A549 (cell line): ENCODE data around the gene PLEKHA4. TPM values are rescaled to one million over a fixed set of nuclear protein-coding genes. Genes with fewer than 3 reads are reported as not detected.
A peak's percentile ranks its signal among the peaks of the same experiment; 100 is the strongest.

Experiments used
- ATAC-seq, 2 experiments: fragments of 200-7000 bp in 1 of 2; fragments of >200 bp in 1 of 2; cut with Nextera tagmentation in 1 of 2; cut with Tn5 transposase in 1 of 2; 3 replicates each; pipeline versions ENCODE4 v1.8.0 to v1.9.1; 2018 to 2020; ENCODE audit warnings: mild to moderate bottlenecking in 1 of 2, moderate library complexity in 1 of 2
- CTCF ChIA-PET: fragments of 300-600 bp; sonication (Branson Sonifier 250); formaldehyde crosslinking; extraction: SDS; loops from one replicate; lab custom pipeline; 2021; ENCODE audit warnings: antibody characterized with exemption, inconsistent platforms; lab: Yijun Ruan, JAX
- POLR2A ChIA-PET: fragments of 350-600 bp; formaldehyde crosslinking; extraction: SDS; loops from one replicate; lab custom pipeline; 2021; ENCODE audit warnings: antibody characterized with exemption, inconsistent platforms; lab: Yijun Ruan, JAX
- DNase-seq, 2 experiments: peaks; one replicate each; pipeline versions ENCODE4 v3.0.0 to v3.0.0-alpha.2; 2011 to 2016; ENCODE audit warnings: low read depth in 1 of 2, low spot score in 1 of 2
- FAIRE-seq: peaks from 2 replicates; lab custom pipeline; 2011; peaks lifted over from hg19 to GRCh38; lab: Jason Lieb, UNC
- H3K27ac ChIP-seq, 2 experiments: fragments of >200 bp; sonication (Bioruptor Twin); formaldehyde crosslinking; 3 replicates each; pipeline ENCODE4 v1.5.1; 2016 to 2017
- H3K4me1 ChIP-seq: fragments of >200 bp; sonication (Bioruptor Twin); formaldehyde crosslinking; 3 replicates; pipeline ENCODE4 v1.6.1; 2016
- H3K4me2 ChIP-seq: fragments of >200 bp; sonication (Bioruptor Twin); formaldehyde crosslinking; 3 replicates; pipeline ENCODE4 v1.6.1; 2016
- H3K4me3 ChIP-seq: fragments of >200 bp; sonication (Bioruptor Twin); formaldehyde crosslinking; 3 replicates; pipeline ENCODE4 v1.5.1; 2016
- H3K9me3 ChIP-seq: fragments of >200 bp; sonication (Bioruptor Twin); formaldehyde crosslinking; 3 replicates; pipeline ENCODE4 v1.6.1; 2016
- BHLHE40 ChIP-seq: IDR thresholded peaks from 2 replicates; pipeline ENCODE4 v1.6.1; 2012; ENCODE audit warnings: low read depth, low read length, inconsistent platforms
- CEBPB ChIP-seq, 2 experiments: fragments of >200 bp in 1 of 2; sonication (Bioruptor Twin) in 1 of 2; formaldehyde crosslinking in 1 of 2; IDR thresholded peaks; 2 replicates each; pipeline ENCODE4 v1.6.1; 2012 to 2016
- CTCF ChIP-seq: fragments of >200 bp; sonication (Bioruptor Twin); formaldehyde crosslinking; IDR thresholded peaks from 3 replicates; pipeline ENCODE4 v1.5.1; 2016
- E2F6 ChIP-seq: IDR thresholded peaks from 2 replicates; pipeline ENCODE4 v1.6.1; 2012; ENCODE audit warnings: low read depth, borderline replicate concordance
- ELK1 ChIP-seq: fragments of 150-350 bp; IDR thresholded peaks from 2 replicates; pipeline ENCODE4 v1.6.1; 2014; ENCODE audit warnings: low read depth, mild to moderate bottlenecking, low read length
- EP300 ChIP-seq, 2 experiments: fragments of >200 bp; sonication (Bioruptor Twin); formaldehyde crosslinking; IDR thresholded peaks; 2 replicates in 1 of 2; 3 replicates in 1 of 2; pipeline ENCODE4 v1.6.1; 2016 to 2017
- ESRRA ChIP-seq: fragments of 150-350 bp; IDR thresholded peaks from 2 replicates; pipeline ENCODE4 v1.6.1; 2014; ENCODE audit warnings: mild to moderate bottlenecking, low read length, borderline replicate concordance
- FOSL2 ChIP-seq, 2 experiments: fragments of 450-650 bp in 1 of 2; fragments of >200 bp in 1 of 2; sonication (Bioruptor Twin) in 1 of 2; formaldehyde crosslinking; IDR thresholded peaks; 2 replicates each; pipeline versions ENCODE4 v1.5.0 to v1.6.1; 2016 to 2020; ENCODE audit warnings: mild to moderate bottlenecking in 1 of 2, moderate library complexity in 1 of 2
- FOXS1 ChIP-seq: fragments of 250-450 bp; sonication (Bioruptor Pico); IDR thresholded peaks from 2 replicates; pipeline ENCODE4 v1.5.0; 2020; ENCODE audit warnings: mild to moderate bottlenecking, moderate library complexity
- GATA3 ChIP-seq: IDR thresholded peaks from 2 replicates; pipeline ENCODE4 v1.6.1; 2012; ENCODE audit warnings: borderline replicate concordance
- HMGXB4 ChIP-seq: fragments of 250-450 bp; sonication (Bioruptor Pico); IDR thresholded peaks from 2 replicates; pipeline ENCODE4 v1.5.0; 2021; ENCODE audit warnings: mild to moderate bottlenecking, moderate library complexity, borderline replicate concordance
- KDM5A ChIP-seq: fragments of 200-600 bp; sonication (generic); IDR thresholded peaks from 2 replicates; pipeline ENCODE4 v1.6.1; 2016; ENCODE audit warnings: antibody characterized with exemption, mild to moderate bottlenecking
- MYC ChIP-seq: IDR thresholded peaks from 2 replicates; pipeline ENCODE4 v1.6.1; 2012; ENCODE audit warnings: mild to moderate bottlenecking, inconsistent platforms, low read length, improper control_type of control experiment, borderline replicate concordance
- NFE2L2 ChIP-seq: fragments of 150-350 bp; conservative IDR thresholded peaks from 2 replicates; pipeline ENCODE4 v1.6.1; 2014; ENCODE audit warnings: low read length
- NPAS2 ChIP-seq: fragments of 250-450 bp; sonication (Bioruptor Pico); IDR thresholded peaks from 2 replicates; pipeline ENCODE4 v1.8.0; 2022; ENCODE audit warnings: mild to moderate bottlenecking, moderate library complexity, borderline replicate concordance
- NR3C1 ChIP-seq: fragments of >200 bp; sonication (Bioruptor Twin); formaldehyde crosslinking; IDR thresholded peaks from 3 replicates; pipeline ENCODE4 v1.6.1; 2017
- PBX3 ChIP-seq: IDR thresholded peaks from 2 replicates; pipeline ENCODE4 v1.6.1; 2012
- TP53 ChIP-seq: fragments of 250-450 bp; sonication (Bioruptor Pico); IDR thresholded peaks from 2 replicates; pipeline ENCODE4 v1.5.0; 2021; ENCODE audit warnings: mild to moderate bottlenecking, moderate library complexity
- ZFP36 ChIP-seq: fragments of 450-650 bp; IDR thresholded peaks from 2 replicates; pipeline ENCODE4 v1.6.1; 2014; ENCODE audit warnings: borderline replicate concordance; ENCODE audit not compliant: partially characterized antibody
- ZNF302 ChIP-seq: fragments of 250-450 bp; sonication (Bioruptor Pico); IDR thresholded peaks from 2 replicates; pipeline ENCODE4 v1.9.0; 2021; ENCODE audit warnings: inconsistent platforms, mild to moderate bottlenecking, moderate library complexity
- ZSCAN20 ChIP-seq: fragments of 250-450 bp; sonication (Bioruptor Pico); IDR thresholded peaks from 2 replicates; pipeline ENCODE4 v1.8.0; 2022; ENCODE audit warnings: mild to moderate bottlenecking, moderate library complexity
- WGBS: methylation state at CpG from one replicate; pipeline ENCODE4 v1.1.6; 2017; ENCODE audit errors: missing lambda C conversion rate; 5-methylcytosine and 5-hydroxymethylcytosine counted together
- polyA plus RNA-seq, 4 experiments: library from polyadenylated mRNA; depleted of rRNA in 3 of 4; stranded (reverse); fragments of >200 nt; fragmentation: RNase III in 1 of 4; extraction: RNeasy Plus Mini Kit Qiagen cat#74134 plus additional on column Dnase treatment in 1 of 4; gene quantifications; 2 replicates in 3 of 4; 3 replicates in 1 of 4; pipeline ENCODE4 v1.2.3, GENCODE V29; 2011 to 2017

Gene PLEKHA4
- polyA plus RNA-seq, 2 of the 4 experiments (the other 2 are of a cell fraction), result 0.34 to 0.46 TPM

- no peak for TF ChIP-seq NPAS2 (CRISPR knock-in tag)
- no peak for TF ChIP-seq E2F6
- peak in 1 of 2 experiments; percentile 47; a peak in 1 of 5 replicates for TF ChIP-seq EP300 (IDR thresholded peaks at IDR 0.05)
- TF ChIP-seq ZFP36, result peak; percentile 96
- 0 out of 2 replicates have a peak, but pooled peaks have one; percentile 25 for TF ChIP-seq MYC
- no peak for TF ChIP-seq ELK1
- no peak for TF ChIP-seq FOXS1
- TF ChIP-seq FOSL2 (IDR thresholded peaks at IDR 0.05), result no peak
- TF ChIP-seq FOSL2 (CRISPR knock-in tag; IDR thresholded peaks at IDR 0.05), result peak; percentile 44; the same call in 1 of the 2 replicates
- TF ChIP-seq GATA3, result no peak
- no peak for TF ChIP-seq ZSCAN20 (CRISPR knock-in tag)
- TF ChIP-seq BHLHE40, result no peak
- peak; percentile 70 to 74; a peak in 3 of 4 replicates for TF ChIP-seq CEBPB (IDR thresholded peaks at IDR 0.05)
Measured at GRCh38 chr19:48819366-48819816, 49.0 kb downstream of the PLEKHA4 start (continued).

GRCh38 chr19:48818234-48818820 lies 50.1 kb downstream of the PLEKHA4 start:
- ChIA-PET POLR2A (interaction anchor here (1.0 to 1.1 kb wide), 2 partner anchors 8 to 19 kb away, joined by 3 read pairs; partner anchors contain the start of gene BCAT2), CTCF (interaction anchor here (0.9 to 4.7 kb wide), 10 partner anchors 14 to 172 kb away, joined by 3 to 34 read pairs (median 6); partner anchors contain the start of genes CA11 and HSD17B14)
- Histone ChIP-seq H3K9me3 (no peaks in the 10 kb centered on the region), H3K4me1 (peaks cover 33% of the 10 kb centered on the region), H3K4me2 (peak overlapping the region; percentile 51; the same call in 2 of the 3 replicates)
- WGBS, result 69% methylated on average over 9 of the region's 9 CpGs
- no peak for FAIRE-seq
- ATAC-seq, result no peak
- DNase-seq, result no peak
- TF ChIP-seq NR3C1, result no peak
- no peak for TF ChIP-seq PBX3
- no peak for TF ChIP-seq HMGXB4 (CRISPR knock-in tag)
- no peak for TF ChIP-seq TP53
- no peak for TF ChIP-seq KDM5A
- TF ChIP-seq CTCF, result no peak
- TF ChIP-seq NFE2L2, result no peak
- no peak for TF ChIP-seq ESRRA
- TF ChIP-seq ZNF302 (CRISPR knock-in tag), result no peak
- TF ChIP-seq, all 56 proteins: peak for 0
- Histone ChIP-seq H3K27ac (peak overlapping the region; percentile 36 to 78; a peak in 5 of 6 replicates), H3K4me3 (no peak overlapping the region)
